ENCODE results near the gene TEX53. TPM values are rescaled to one million over a fixed set of nuclear protein-coding genes. Genes with fewer than 3 reads are reported as not detected.

The TEX53 gene
- total RNA-seq (2021) (not detected in 3 replicates), Bru-seq, nascent RNA (not detected)
- long read RNA-seq, experiment 1 = 0 reads
- long read RNA-seq, experiment 2 = 0 reads
- long read RNA-seq, experiment 3 = 0 reads

DNA sequence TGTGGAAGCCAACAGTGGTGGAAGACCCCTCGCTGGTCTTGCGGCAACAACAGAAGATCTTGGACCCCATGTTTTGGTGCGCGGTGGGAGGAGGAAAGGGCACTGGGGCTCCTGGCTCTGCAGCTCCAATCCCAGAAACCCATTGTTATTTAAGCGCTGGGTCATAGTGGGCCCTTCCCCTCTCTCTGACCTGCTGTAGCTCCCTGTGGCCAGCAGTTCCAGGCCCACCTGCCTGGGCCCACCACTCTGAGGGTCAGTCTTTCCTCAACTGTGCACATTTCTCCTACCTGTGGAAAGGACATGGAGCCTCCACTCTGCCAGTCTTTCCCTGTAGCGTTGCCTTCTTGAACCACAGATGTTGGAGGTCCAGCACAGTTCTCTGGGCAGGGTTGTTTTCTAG lies at the start of gene TEX53:
Gene TEX53, minus strand, starts transcription at position 101 of the 400 bp plus-strand sequence. Its CDS starts 31 bp downstream, at position 70.
- ATAC-seq (no peak), DNase-seq (ENCODE audit: low spot score) (no peak)
- Mint-ChIP-seq H3K27me3 (ENCODE audit: low read depth) (no peaks in the 10 kb centered on the region; the same call in none of the 2 replicates), H3K27ac (no peak within 1 kb of the TSS), H3K9me3 (no peaks in the 10 kb centered on the region), H3K4me3 (no peak within 1 kb of the TSS), H3K4me1 (peaks cover 13% of the 10 kb centered on the region), H3K36me3 (no peaks in the 10 kb centered on the region)
- POLR2A ChIA-PET = no interaction called here
- TF ChIP-seq, protein P1, sequence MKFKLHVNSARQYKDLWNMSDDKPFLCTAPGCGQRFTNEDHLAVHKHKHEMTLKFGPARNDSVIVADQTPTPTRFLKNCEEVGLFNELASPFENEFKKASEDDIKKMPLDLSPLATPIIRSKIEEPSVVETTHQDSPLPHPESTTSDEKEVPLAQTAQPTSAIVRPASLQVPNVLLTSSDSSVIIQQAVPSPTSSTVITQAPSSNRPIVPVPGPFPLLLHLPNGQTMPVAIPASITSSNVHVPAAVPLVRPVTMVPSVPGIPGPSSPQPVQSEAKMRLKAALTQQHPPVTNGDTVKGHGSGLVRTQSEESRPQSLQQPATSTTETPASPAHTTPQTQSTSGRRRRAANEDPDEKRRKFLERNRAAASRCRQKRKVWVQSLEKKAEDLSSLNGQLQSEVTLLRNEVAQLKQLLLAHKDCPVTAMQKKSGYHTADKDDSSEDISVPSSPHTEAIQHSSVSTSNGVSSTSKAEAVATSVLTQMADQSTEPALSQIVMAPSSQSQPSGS (CRISPR knock-in tag; IDR thresholded peaks at IDR 0.05; ENCODE audit: borderline replicate concordance, low read depth) = no peak
- TF ChIP-seq, protein P2, sequence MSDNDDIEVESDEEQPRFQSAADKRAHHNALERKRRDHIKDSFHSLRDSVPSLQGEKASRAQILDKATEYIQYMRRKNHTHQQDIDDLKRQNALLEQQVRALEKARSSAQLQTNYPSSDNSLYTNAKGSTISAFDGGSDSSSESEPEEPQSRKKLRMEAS (CRISPR knock-in tag; IDR thresholded peaks at IDR 0.05) = no peak
- TF ChIP-seq ZNF232 (CRISPR knock-in tag; IDR thresholded peaks at IDR 0.05) = no peak
- TF ChIP-seq ZNF263 (CRISPR knock-in tag; IDR thresholded peaks at IDR 0.05; ENCODE audit: low read depth) = no peak
- TF ChIP-seq ZNF121 (CRISPR knock-in tag; IDR thresholded peaks at IDR 0.05) = no peak
- no peak for TF ChIP-seq TEAD1 (CRISPR knock-in tag; IDR thresholded peaks at IDR 0.05)
- TF ChIP-seq, protein P3, sequence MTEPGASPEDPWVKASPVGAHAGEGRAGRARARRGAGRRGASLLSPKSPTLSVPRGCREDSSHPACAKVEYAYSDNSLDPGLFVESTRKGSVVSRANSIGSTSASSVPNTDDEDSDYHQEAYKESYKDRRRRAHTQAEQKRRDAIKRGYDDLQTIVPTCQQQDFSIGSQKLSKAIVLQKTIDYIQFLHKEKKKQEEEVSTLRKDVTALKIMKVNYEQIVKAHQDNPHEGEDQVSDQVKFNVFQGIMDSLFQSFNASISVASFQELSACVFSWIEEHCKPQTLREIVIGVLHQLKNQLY (CRISPR knock-in tag; IDR thresholded peaks at IDR 0.05) = no peak
- no peak for TF ChIP-seq ZNF138 (CRISPR knock-in tag; conservative IDR thresholded peaks at IDR 0.05)
- no peak for TF ChIP-seq ELF4 (CRISPR knock-in tag; IDR thresholded peaks at IDR 0.05; ENCODE audit: low read depth)
- no peak for TF ChIP-seq RELA (CRISPR knock-in tag; IDR thresholded peaks at IDR 0.05; ENCODE audit: borderline replicate concordance)
- no peak for TF ChIP-seq FOXP1 (CRISPR knock-in tag; IDR thresholded peaks at IDR 0.05; ENCODE audit: borderline replicate concordance)
- CTCF ChIA-PET = interaction anchor here (1.1 to 7.6 kb wide), 2 partner anchors 223 to 250 kb away, joined by 3 to 130 read pairs; no protein-coding TSS in a partner anchor

DNA sequence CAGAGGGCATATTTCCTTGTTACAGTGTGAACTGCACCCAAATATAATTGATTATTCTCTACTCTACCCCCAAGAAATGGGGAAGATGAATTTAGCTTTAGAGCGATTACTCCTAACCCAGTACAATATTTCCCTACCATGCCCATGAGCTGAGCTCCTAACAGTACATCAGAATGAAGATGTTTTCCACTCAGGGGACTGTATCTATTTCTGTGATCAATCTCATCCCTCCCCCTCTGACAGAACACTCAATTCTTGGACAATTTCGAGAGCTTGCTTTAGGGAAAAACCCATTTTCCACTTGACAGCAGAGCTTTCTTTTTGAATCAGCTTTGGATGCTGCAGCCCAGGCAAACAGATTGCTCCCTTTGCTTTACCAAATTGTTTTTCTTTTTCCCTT lies 49.1 kb upstream of the TEX53 start:
- Mint-ChIP-seq H3K27me3 (ENCODE audit: low read depth) (peaks cover 35% of the 10 kb centered on the region), H3K27ac (no peak overlapping the region), H3K4me1 (no peaks in the 10 kb centered on the region), H3K9me3 (no peaks in the 10 kb centered on the region), H3K4me3 (no peak overlapping the region), H3K36me3 (no peaks in the 10 kb centered on the region)
- ChIA-PET CTCF (interaction anchor here (1.2 to 1.6 kb wide), 3 partner anchors 53 to 300 kb away, joined by 3 to 4 read pairs (median 4); no protein-coding TSS in a partner anchor), POLR2A (no interaction called here)
- DNase-seq (ENCODE audit: low spot score) (no peak), ATAC-seq (no peak)
- no peak for TF ChIP-seq FOXK1 (CRISPR knock-in tag; IDR thresholded peaks at IDR 0.05)
- no peak for TF ChIP-seq SP1 (CRISPR knock-in tag; conservative IDR thresholded peaks at IDR 0.05)
- no peak for TF ChIP-seq ETV6 (CRISPR knock-in tag; IDR thresholded peaks at IDR 0.05)
- TF ChIP-seq, protein P4, sequence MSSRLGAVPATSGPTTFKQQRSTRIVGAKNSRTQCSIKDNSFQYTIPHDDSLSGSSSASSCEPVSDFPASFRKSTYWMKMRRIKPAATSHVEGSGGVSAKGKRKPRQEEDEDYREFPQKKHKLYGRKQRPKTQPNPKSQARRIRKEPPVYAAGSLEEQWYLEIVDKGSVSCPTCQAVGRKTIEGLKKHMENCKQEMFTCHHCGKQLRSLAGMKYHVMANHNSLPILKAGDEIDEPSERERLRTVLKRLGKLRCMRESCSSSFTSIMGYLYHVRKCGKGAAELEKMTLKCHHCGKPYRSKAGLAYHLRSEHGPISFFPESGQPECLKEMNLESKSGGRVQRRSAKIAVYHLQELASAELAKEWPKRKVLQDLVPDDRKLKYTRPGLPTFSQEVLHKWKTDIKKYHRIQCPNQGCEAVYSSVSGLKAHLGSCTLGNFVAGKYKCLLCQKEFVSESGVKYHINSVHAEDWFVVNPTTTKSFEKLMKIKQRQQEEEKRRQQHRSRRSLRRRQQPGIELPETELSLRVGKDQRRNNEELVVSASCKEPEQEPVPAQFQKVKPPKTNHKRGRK (CRISPR knock-in tag; IDR thresholded peaks at IDR 0.05; ENCODE audit: borderline replicate concordance) = no peak
- TF ChIP-seq, protein P5, sequence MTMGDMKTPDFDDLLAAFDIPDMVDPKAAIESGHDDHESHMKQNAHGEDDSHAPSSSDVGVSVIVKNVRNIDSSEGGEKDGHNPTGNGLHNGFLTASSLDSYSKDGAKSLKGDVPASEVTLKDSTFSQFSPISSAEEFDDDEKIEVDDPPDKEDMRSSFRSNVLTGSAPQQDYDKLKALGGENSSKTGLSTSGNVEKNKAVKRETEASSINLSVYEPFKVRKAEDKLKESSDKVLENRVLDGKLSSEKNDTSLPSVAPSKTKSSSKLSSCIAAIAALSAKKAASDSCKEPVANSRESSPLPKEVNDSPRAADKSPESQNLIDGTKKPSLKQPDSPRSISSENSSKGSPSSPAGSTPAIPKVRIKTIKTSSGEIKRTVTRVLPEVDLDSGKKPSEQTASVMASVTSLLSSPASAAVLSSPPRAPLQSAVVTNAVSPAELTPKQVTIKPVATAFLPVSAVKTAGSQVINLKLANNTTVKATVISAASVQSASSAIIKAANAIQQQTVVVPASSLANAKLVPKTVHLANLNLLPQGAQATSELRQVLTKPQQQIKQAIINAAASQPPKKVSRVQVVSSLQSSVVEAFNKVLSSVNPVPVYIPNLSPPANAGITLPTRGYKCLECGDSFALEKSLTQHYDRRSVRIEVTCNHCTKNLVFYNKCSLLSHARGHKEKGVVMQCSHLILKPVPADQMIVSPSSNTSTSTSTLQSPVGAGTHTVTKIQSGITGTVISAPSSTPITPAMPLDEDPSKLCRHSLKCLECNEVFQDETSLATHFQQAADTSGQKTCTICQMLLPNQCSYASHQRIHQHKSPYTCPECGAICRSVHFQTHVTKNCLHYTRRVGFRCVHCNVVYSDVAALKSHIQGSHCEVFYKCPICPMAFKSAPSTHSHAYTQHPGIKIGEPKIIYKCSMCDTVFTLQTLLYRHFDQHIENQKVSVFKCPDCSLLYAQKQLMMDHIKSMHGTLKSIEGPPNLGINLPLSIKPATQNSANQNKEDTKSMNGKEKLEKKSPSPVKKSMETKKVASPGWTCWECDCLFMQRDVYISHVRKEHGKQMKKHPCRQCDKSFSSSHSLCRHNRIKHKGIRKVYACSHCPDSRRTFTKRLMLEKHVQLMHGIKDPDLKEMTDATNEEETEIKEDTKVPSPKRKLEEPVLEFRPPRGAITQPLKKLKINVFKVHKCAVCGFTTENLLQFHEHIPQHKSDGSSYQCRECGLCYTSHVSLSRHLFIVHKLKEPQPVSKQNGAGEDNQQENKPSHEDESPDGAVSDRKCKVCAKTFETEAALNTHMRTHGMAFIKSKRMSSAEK (CRISPR knock-in tag; IDR thresholded peaks at IDR 0.05; ENCODE audit: borderline replicate concordance) = no peak
- no peak for TF ChIP-seq NR3C1 (CRISPR knock-in tag; conservative IDR thresholded peaks at IDR 0.05; ENCODE audit: low read depth)
- TF ChIP-seq ZNF219 (CRISPR knock-in tag; IDR thresholded peaks at IDR 0.05; ENCODE audit: borderline replicate concordance) = no peak
- no peak for TF ChIP-seq ZNF232 (CRISPR knock-in tag; IDR thresholded peaks at IDR 0.05)
- TF ChIP-seq MYBL2 (CRISPR knock-in tag; IDR thresholded peaks at IDR 0.05) = no peak
- no peak for TF ChIP-seq ZNF396 (CRISPR knock-in tag; IDR thresholded peaks at IDR 0.05; ENCODE audit: borderline replicate concordance)
- TF ChIP-seq FOXP1 (CRISPR knock-in tag; IDR thresholded peaks at IDR 0.05; ENCODE audit: borderline replicate concordance) = no peak
- TF ChIP-seq, protein P3 (CRISPR knock-in tag; IDR thresholded peaks at IDR 0.05) = no peak
- TF ChIP-seq HMGA2 (CRISPR knock-in tag; IDR thresholded peaks at IDR 0.05) = no peak
- TF ChIP-seq, protein P6, sequence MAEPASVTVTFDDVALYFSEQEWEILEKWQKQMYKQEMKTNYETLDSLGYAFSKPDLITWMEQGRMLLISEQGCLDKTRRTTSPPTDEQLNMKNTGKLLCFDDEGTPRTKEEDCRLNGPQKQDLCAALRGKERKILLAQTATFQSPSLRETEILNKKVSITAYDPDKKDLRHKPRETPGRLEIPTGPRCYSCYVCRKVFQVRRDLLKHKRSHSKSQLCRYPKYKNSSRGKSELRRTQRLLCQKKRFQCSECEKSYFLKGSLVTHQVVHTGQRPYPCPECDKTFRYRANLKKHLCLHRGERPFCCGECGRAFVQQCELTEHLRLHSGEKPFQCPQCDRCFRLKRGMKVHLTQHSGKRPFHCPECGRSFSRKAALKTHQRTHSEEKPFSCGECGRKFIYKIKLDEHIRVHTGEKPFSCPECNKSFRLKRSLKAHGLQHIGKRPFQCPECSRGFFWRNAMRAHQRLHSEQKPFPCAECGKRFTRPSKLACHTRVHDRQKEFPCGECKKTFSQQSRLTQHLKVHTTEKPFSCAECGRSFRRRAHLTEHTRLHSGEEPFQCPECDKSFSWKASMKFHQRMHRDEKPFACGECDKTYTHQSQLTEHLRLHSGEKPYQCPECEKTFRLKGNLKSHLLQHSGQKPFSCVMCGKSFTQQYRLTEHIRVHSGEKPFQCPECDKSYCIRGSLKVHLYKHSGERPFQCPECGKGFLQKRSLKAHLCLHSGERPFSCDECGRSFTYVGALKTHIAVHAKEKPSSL (CRISPR knock-in tag; conservative IDR thresholded peaks at IDR 0.05) = no peak
- no peak for TF ChIP-seq ZNF121 (CRISPR knock-in tag; IDR thresholded peaks at IDR 0.05)
- no peak for TF ChIP-seq PRRX2 (CRISPR knock-in tag; IDR thresholded peaks at IDR 0.05)
- TF ChIP-seq NR1H2 (CRISPR knock-in tag; IDR thresholded peaks at IDR 0.05) = no peak

Measured in WTC11 (cell line).